Osteoblast (primary cell): ENCODE measurements around the gene CASP6. TPM values are rescaled to one million over a fixed set of nuclear protein-coding genes. Genes with fewer than 3 reads are reported as not detected.

Experiments
- DNase-seq: peaks from one replicate; pipeline ENCODE4 v3.0.0; 2011; ENCODE audit warnings: low spot score, mixed read lengths; ENCODE audit not compliant: insufficient read length; ENCODE audit errors: missing footprints
- H2AFZ ChIP-seq: 2 replicates; pipeline ENCODE4 v1.6.0; 2011; ENCODE audit warnings: mild to moderate bottlenecking, low read length
- H3K27ac ChIP-seq: 2 replicates; pipeline ENCODE4 v1.5.1; 2011; ENCODE audit warnings: mild to moderate bottlenecking, low read depth, low read length, moderate library complexity
- H3K27me3 ChIP-seq: 2 replicates; pipeline ENCODE4 v1.6.0; 2012; ENCODE audit warnings: mild to moderate bottlenecking, control low read depth, inconsistent platforms, low read length, moderate library complexity; ENCODE audit not compliant: insufficient read depth
- H3K36me3 ChIP-seq: 2 replicates; pipeline ENCODE4 v1.5.1; 2011; ENCODE audit warnings: mild to moderate bottlenecking, low read length, control low read depth, moderate library complexity; ENCODE audit not compliant: insufficient read depth
- H3K4me1 ChIP-seq: 2 replicates; pipeline ENCODE4 v1.5.1; 2011; ENCODE audit warnings: mild to moderate bottlenecking, low read length, control low read depth, moderate library complexity; ENCODE audit not compliant: insufficient read depth
- H3K4me2 ChIP-seq: 2 replicates; pipeline ENCODE4 v1.6.0; 2011; ENCODE audit warnings: mild to moderate bottlenecking, low read length; ENCODE audit not compliant: insufficient read depth
- H3K4me3 ChIP-seq: fragments of 200-600 bp; sonication (generic); 3 replicates; pipeline ENCODE4 v1.5.1; 2012; ENCODE audit warnings: mild to moderate bottlenecking, low read length, inconsistent platforms; ENCODE audit not compliant: insufficient read depth
- H3K79me2 ChIP-seq: 2 replicates; pipeline ENCODE4 v1.6.0; 2012; ENCODE audit warnings: mild to moderate bottlenecking, low read length, control low read depth, inconsistent platforms; ENCODE audit not compliant: insufficient read depth
- H3K9me3 ChIP-seq: 2 replicates; pipeline ENCODE4 v1.5.1; 2011; ENCODE audit warnings: low read depth, low read length, control low read depth
- H4K20me1 ChIP-seq: 2 replicates; pipeline ENCODE4 v1.6.0; 2012; ENCODE audit warnings: mild to moderate bottlenecking, low read length, control low read depth; ENCODE audit not compliant: insufficient read depth
- CTCF ChIP-seq: IDR thresholded peaks from 2 replicates; pipeline ENCODE4 v1.5.1; 2011; ENCODE audit warnings: mild to moderate bottlenecking, low read depth, low read length, moderate library complexity; ENCODE audit errors: extremely low read depth
- total RNA-seq: library from RNA; depleted of rRNA; stranded (reverse); fragments of >200 nt; gene quantifications from 2 replicates; pipeline ENCODE4 v1.2.3, GENCODE V29; 2012

The CASP6 gene
- total RNA-seq, 1 donor = 25.3 TPM

GRCh38 chr4:109719604-109720003, 16.4 kb upstream of the CASP6 start:
- Histone ChIP-seq H2AFZ (no peak overlapping the region), H3K27ac (no peak overlapping the region), H3K4me1 (no peaks in the 10 kb centered on the region), H3K27me3 (no peaks in the 10 kb centered on the region), H4K20me1 (peaks cover 5% of the 10 kb centered on the region), H3K9me3 (no peaks in the 10 kb centered on the region), H3K4me3 (no peak overlapping the region), H3K79me2 (peaks cover 17% of the 10 kb centered on the region), H3K4me2 (no peak overlapping the region), H3K36me3 (no peaks in the 10 kb centered on the region)
- TF ChIP-seq CTCF = no peak
- DNase-seq = no peak

GRCh38 chr4:109718759-109719158, 15.5 kb upstream of the CASP6 start:
- Histone ChIP-seq H3K27ac (no peak overlapping the region), H3K36me3 (no peaks in the 10 kb centered on the region), H4K20me1 (peaks cover 5% of the 10 kb centered on the region), H3K9me3 (no peaks in the 10 kb centered on the region), H3K4me2 (no peak overlapping the region), H2AFZ (no peak overlapping the region), H3K4me3 (no peak overlapping the region), H3K79me2 (peaks cover 15% of the 10 kb centered on the region), H3K4me1 (no peaks in the 10 kb centered on the region), H3K27me3 (no peaks in the 10 kb centered on the region)
- no peak for TF ChIP-seq CTCF
- no peak for DNase-seq

- no peak for DNase-seq
- Histone ChIP-seq H2AFZ (no peak overlapping the region), H3K4me3 (no peak overlapping the region), H3K79me2 (no peaks in the 10 kb centered on the region), H3K9me3 (no peaks in the 10 kb centered on the region), H3K36me3 (peaks cover 8% of the 10 kb centered on the region), H3K27ac (no peak overlapping the region), H3K27me3 (no peaks in the 10 kb centered on the region), H3K4me2 (no peak overlapping the region), H4K20me1 (no peaks in the 10 kb centered on the region), H3K4me1 (no peaks in the 10 kb centered on the region)
- TF ChIP-seq CTCF = no peak
These were observed 10.3 kb upstream of the CASP6 start for GRCh38 chr4:109713500-109713899.

- Histone ChIP-seq H3K27ac (no peak overlapping the region), H3K9me3 (no peaks in the 10 kb centered on the region), H2AFZ (no peak overlapping the region), H4K20me1 (no peaks in the 10 kb centered on the region), H3K27me3 (no peaks in the 10 kb centered on the region), H3K4me1 (no peaks in the 10 kb centered on the region), H3K4me3 (no peak overlapping the region), H3K4me2 (no peak overlapping the region), H3K36me3 (peaks cover 8% of the 10 kb centered on the region), H3K79me2 (no peaks in the 10 kb centered on the region)
- TF ChIP-seq CTCF = no peak
- no peak for DNase-seq
These were observed 5.7 kb upstream of the CASP6 start for GRCh38 chr4:109708990-109709389.
